Stimulated activated CD8-positive, alpha-beta memory T cell treated with anti-CD3 and anti-CD28 coated beads, Interleukin-4, amount 100 ng/mL, for 4 hours (primary cell): Measurements from ENCODE around the gene QKI.
"Not testable (repeated sequence)": the region's sequence is repeated elsewhere in the genome, so short reads cannot be mapped to it uniquely, and the experiment has no call there.

Experiments used
- DNase-seq, 2 donors: peaks; one replicate each; pipeline ENCODE4 v3.0.0-alpha.2; 2020; ENCODE audit warnings: low read depth in 2 of 2, low spot score in 1 of 2

The QKI gene

GRCh38 chr6:163476946-163477345 is 62.4 kb downstream of the QKI start:
- DNase-seq, result not testable (repeated sequence)

DNA sequence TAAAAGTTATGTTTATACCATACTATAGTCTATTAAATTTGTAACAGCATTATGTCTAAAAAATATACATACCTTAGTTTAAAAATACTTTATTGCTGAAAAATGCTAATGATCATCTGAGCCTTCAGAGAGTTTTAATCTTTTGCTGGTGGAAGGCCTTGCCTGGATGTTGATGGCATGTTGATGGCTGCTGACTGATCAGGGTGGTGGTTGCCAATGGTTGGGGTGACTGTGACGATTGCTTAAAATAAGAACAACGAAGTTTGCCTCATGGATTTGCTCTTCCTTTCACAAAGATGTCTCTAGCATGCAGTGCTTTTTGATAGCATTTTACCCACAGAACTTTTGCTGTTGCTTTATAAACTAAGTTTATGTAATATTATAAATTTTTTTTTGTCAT is 68.6 kb downstream of the QKI start:
- no peak for DNase-seq

- no peak for DNase-seq
Measured at GRCh38 chr6:163485388-163485851, 70.9 kb downstream of the QKI start.

DNA sequence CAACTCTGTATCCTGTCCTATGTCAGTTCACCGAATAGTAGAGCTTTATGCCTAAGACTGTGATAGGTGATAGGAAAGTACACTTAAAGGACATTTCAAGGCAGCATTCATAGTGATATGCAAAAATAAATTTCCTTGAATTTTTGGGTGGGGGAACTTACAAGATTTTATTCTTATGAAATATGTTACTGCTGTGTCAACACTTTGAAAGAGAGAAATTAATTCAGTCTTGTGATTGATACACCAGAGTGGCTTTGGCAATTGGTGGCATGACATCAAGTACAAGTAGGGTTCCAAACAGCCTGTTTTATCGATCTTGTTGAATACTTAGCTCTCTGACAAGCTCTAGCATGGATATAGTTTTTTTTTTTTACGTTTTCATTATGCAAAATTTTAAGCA is 72.3 kb downstream of the QKI start:
- no peak for DNase-seq

- no peak for DNase-seq
Measured at GRCh38 chr6:163487606-163488005, 73.1 kb downstream of the QKI start.

DNA sequence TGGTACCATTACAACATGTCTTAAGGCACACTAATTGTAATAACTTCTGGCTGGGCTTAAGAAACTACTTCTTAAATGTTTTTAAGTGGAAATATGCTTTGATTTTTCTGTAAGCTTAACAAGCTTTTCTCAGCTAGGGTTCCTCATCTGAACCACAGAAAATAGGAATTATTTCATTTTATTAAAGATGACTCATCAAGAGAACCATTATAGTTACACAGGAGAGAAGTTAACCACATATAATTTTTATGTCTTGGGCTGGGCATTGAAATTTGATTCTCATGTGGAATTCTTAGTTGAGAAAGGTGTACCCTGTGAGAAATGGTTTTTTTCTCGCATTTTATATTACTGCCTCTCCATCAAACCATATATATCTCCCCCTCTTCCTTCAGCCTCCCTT is 75.1 kb downstream of the QKI start:
- DNase-seq, result no peak

GRCh38 chr6:163490826-163491577 is 76.5 kb downstream of the QKI start:
- no peak for DNase-seq

DNA sequence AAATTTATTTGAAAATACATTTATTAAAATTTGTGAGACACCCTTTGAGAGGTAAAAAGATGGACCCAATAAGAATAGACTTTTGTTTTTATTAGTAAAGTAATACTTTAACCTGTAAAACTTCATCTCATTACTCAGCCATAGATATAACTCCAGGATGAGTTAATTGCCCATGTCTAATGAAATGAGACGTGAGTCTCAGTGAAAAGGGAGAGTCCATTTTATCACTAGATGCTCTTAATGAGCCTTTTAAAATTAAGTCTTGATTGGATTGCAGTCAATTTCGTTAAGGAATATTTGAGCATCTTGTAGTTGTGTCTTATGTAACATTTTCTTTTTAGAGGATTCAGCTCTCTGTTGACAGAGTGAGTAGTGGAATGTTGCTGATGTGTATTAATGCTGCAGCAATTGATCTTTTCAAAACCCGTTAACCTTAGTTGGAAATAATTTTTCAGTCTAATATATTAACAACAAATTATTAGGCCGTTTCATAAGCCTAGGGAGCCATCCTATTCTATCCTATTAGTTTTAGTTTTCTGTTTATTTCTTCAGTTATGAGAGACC is 77.3 kb downstream of the QKI start:
- no peak for DNase-seq

DNA sequence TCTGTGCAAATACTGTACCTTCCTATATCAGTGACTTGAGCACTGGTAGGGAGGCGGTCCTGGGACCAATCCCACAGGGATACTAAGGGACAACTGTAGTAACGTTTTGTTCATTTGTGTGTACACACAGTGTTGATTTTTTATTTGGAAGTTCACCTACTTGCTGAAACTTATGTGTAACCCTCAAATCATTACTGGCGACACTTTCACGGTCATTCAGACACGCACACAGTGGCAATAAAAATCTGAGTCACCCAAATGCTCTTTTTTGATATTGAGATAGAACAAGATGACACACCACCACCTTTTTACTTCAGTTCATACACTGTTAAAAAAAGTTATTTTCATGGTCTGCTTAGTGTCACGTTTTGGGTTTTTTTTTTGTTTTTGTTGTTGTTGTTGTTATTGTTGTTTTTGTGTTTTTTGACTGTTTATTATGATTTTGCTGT is 79.8 kb downstream of the QKI start:
- DNase-seq, result no peak

DNA sequence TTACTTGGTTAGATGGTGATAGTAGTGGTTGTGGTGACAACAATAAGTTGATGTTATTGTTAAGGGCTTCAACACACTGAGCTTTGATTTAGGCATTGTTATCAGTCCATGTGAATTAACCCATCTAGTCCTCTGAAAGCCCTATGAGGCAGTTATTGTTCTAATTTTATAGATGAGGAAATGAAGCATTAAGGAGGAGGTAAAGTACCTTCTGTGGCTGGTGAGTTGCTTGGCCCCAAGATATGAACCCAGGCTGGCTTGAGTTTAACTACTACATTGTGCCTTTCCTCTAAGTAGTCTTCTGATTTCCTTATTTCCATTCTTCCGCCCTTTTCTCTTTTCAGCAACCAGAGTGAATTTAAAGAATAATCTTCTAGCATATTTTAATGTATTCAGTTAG is 81.7 kb downstream of the QKI start:
- DNase-seq, result no peak

DNA sequence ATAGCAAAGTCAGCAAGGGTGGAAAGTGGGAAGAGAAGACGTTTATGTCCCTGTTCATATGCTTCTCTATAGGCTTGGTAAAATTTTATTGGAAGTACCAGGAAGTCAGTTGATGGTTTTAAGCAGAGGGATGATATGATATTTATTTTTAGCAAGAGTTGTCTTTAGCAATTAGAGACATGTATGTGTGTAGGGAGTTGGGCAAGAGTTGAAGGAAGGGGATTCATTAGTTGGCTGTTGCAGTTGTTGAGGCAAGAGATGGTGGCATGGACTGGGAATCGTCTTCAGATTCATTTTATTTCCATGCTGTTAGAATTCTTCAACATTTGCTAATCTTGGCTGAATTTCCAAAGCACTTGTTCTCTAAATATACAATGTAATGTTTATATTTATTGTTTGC is 85.6 kb downstream of the QKI start:
- DNase-seq, result no peak

- DNase-seq, result no peak
Measured at GRCh38 chr6:163501026-163501425, 86.5 kb downstream of the QKI start.

DNA sequence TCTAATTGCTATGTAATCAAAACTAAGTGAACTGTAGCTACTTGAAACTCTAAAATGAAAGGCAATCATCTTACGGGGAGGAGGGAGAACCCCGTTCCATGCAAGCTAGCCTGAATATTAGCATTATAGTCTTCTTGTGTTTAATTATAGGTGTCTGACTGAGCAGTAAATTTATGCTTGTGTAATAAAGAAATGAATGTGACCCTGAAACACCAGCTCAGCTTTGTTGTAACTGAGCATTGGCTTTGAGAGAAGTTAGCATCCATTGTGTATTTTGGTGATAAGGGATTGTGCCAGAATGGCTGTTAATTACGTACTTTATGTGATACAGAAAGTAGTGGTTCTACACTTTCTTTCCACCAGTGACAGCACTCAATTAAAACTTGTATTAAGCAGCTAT is 86.9 kb downstream of the QKI start:
- DNase-seq, result no peak

- no peak for DNase-seq
Measured at GRCh38 chr6:163504984-163505640, 90.6 kb downstream of the QKI start.

DNA sequence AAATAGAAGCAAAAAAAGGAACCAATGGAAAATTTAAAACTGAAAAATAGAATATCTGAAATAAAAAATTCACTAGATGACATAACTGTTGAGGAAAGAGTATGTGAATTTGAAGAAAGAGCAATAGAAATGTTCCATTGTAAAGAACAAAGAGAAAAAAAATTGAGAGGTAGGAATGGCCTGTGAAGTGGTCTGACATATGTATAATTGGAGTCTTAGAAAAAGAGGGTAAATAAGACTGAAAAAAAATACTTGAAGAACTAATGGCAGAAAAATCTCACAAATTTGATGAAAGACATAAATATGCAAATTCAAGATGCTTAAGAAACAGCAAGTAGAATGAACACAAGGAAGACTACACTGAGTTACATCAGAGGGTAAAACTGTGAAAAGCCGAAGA is 93.4 kb downstream of the QKI start:
- DNase-seq, result no peak

DNA sequence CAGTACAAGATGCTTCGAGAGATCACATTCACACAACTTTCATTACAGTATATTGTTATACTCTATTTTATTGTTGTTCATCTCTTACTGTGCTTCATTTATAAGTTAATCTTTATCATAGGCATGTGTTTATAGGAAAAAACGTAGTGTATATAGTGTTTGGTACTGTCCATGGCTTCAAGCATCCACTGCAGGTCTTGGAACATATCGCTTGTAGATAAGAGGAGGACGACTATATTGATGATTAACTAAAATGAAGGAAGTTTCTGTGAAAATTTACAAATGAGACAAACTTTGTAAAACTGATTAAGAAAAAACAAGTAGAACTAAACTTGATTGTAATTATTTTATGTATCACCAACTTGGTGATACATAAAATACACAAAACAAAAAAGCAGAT is 98.5 kb downstream of the QKI start:
- no peak for DNase-seq

- DNase-seq, result no peak
Measured at GRCh38 chr6:163513570-163514166, 99.2 kb downstream of the QKI start.

DNA sequence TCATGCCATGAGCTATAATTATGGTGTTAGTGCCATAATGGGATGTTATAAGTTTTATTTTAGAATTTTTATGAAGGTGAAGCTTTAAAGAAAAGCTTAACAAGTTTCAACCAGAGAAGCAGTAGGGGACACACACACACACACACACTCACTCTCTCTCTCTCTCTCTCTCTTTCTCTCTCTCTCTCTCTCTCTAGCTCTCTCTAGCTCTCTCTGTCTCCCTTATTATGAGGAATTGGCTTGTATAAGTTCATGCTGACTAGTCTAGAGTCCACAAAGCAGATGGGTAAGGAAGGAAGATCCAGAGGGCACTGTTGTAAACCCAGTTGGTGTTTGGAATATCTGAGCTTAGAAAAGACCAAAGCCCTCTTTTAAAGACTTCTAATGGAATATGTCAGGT is 102.4 kb downstream of the QKI start:
- no peak for DNase-seq

GRCh38 chr6:163520956-163521355 is 106.4 kb downstream of the QKI start:
- DNase-seq, result no peak

- no peak for DNase-seq
Measured at GRCh38 chr6:163522033-163522432, 107.5 kb downstream of the QKI start.

DNA sequence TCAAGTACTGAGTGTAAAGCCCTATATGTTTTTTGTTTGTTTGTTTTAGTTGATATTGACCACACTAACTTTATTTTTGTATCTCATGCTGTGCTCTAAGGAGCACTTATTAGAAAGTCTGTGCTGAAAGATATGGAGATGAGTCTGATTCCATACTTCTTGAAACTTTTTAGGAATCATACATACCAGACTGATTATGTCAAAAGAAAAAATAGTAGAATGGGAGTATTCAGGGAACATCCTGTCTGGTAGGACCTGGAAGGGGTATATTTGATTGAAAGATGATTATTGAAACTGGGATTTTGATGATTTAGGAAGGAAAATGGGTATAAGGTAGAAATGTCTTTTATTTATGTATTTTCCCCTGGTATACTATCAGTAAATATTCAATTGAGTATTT is 111.4 kb downstream of the QKI start:
- no peak for DNase-seq

GRCh38 chr6:163526346-163526745 is 111.8 kb downstream of the QKI start:
- DNase-seq, result no peak
